Fibroblast of mammary gland (primary cell): ENCODE results near the gene PLAU.

Source experiments
- DNase-seq: peaks from one replicate; pipeline ENCODE4 v3.0.0-alpha.2; 2010; ENCODE audit warnings: low read depth
- H3K4me3 ChIP-seq: 2 replicates; pipeline ENCODE4 v1.5.1; 2011; ENCODE audit warnings: low read depth, mild to moderate bottlenecking, low read length, moderate library complexity; ENCODE audit not compliant: control insufficient read depth
- TF ChIP-seq, protein P1 (sequence below): conservative IDR thresholded peaks from 2 replicates; pipeline ENCODE4 v1.5.1; 2011; ENCODE audit warnings: low read depth, low read length, inconsistent platforms; ENCODE audit not compliant: control insufficient read depth, insufficient read depth

Gene PLAU

DNA sequence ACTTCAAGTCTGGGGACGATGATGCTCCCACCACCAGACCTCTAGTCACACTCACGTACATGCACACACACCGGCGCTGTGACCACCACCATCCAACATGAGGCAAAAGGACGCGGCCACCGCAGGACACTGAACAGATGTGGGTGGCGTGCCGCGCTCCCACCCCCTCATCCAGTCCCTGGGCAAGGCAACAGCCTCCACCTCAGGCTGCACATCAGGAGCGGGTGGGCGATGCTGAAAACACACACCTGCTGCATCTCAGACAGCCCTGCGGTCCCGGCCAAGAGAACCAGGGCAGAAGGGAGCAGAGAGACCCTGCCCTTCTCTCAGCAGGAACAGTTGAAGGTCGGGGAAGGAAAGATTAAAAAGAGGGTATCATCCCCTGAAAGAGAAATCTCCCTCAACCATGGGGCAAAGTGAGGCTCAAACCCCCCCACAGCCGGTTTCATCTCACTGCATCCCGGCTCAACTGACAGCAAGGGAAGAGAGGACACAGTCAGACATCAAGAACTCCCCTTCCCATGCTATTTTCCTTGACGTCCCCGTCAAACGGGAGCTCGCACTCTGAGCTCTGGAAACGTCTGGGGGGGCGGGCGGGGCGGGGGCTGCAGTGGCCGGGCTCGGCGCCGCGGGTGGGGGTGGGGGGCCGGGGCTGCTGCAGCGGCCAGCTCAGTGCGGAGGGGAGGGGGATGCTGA lies 37.6 kb upstream of the PLAU start:
- TF ChIP-seq, protein P1, sequence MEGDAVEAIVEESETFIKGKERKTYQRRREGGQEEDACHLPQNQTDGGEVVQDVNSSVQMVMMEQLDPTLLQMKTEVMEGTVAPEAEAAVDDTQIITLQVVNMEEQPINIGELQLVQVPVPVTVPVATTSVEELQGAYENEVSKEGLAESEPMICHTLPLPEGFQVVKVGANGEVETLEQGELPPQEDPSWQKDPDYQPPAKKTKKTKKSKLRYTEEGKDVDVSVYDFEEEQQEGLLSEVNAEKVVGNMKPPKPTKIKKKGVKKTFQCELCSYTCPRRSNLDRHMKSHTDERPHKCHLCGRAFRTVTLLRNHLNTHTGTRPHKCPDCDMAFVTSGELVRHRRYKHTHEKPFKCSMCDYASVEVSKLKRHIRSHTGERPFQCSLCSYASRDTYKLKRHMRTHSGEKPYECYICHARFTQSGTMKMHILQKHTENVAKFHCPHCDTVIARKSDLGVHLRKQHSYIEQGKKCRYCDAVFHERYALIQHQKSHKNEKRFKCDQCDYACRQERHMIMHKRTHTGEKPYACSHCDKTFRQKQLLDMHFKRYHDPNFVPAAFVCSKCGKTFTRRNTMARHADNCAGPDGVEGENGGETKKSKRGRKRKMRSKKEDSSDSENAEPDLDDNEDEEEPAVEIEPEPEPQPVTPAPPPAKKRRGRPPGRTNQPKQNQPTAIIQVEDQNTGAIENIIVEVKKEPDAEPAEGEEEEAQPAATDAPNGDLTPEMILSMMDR: no peak
- no peak for DNase-seq
- H3K4me3 ChIP-seq: peak overlapping the region; percentile 55

DNA sequence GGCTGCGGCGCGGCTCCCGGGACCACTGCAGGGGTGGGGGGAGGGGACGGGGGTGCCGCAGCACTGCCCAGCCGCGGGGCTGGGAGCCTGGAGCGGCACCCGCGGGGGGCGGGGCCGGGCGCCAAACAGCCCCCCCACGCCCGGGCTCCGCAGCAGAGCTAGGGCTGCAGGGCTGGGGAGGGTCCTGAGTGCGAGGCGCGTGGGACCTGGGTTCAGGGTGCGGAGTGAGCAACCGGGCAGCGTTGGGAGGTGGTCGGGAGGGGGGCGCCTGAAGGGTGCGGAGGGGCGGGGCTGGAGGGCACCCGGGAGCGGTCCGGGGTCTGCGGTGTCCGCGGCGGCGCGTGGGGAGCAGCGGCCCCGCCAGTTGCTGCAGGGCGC lies 37.1 kb upstream of the PLAU start:
- TF ChIP-seq, protein P1: no peak
- peak overlapping the region; percentile 55 for H3K4me3 ChIP-seq
- DNase-seq: no peak

DNA sequence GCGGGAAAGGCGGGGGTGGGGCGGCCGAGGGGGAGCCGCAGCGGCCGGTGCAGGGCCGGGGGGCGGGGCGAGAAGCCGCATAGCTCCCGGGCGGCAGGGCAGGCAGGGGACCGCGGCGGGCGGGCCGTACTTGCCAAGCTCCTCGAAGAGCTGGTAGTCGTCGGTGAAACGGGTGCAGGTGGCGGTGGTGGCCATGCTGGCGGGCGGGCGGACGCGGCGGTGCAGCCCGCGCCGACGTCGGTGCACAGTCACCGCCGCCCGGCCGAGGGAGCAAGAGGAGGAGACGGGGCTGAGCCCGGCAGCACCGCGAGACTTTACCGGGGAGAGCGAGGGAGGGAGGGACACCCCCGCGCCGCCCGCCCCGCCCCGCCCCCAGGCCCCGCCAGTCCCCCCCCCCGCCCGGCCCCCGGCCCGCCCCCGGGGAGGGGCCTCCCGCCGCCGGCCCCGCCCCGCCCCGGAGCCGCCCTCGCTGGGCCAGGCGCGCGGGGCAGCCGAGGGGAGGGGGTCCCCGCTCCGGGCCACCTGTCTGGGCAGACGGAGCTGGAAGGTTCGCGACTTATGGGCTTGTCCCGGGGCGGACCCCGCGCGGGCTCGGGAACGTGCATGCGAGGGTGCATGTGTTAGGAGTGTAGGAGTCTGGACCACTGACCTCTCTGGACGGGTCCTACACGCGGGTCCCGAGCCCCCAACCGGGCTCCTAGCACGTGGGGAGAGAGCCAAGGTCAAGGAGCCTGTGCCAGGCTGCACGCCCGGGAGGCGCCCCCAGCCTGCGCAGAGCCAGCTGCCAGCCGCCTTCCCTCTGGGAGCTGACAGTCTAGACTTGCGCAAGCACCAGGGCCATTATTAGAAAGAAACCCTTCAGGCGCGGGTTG lies 36.4 kb upstream of the PLAU start, which contains the start of gene CAMK2G:
CAMK2G (minus strand) TSS at position 289 of the 872 bp plus-strand sequence; CDS start at position 195, 94 bp downstream.
- DNase-seq: peak; percentile 79
- TF ChIP-seq, protein P1: no peak
- H3K4me3 ChIP-seq: peak within 1 kb of the TSS; percentile 55

GRCh38 chr10:73875139-73875475 lies 35.8 kb upstream of the PLAU start:
- TF ChIP-seq, protein P1: no peak
- no peak for DNase-seq
- peak overlapping the region; percentile 55 for H3K4me3 ChIP-seq

GRCh38 chr10:73876157-73876556 lies 34.8 kb upstream of the PLAU start:
- TF ChIP-seq, protein P1: no peak
- no peak overlapping the region for H3K4me3 ChIP-seq
- DNase-seq: no peak

GRCh38 chr10:73876566-73876965 lies 34.4 kb upstream of the PLAU start:
- TF ChIP-seq, protein P1: no peak

More at GRCh38 chr10:73876566-73876965, 34.4 kb upstream of the PLAU start:
- H3K4me3 ChIP-seq: no peak overlapping the region
- DNase-seq: no peak
